Measurements from ENCODE around the gene PPP1CA.

DNA sequence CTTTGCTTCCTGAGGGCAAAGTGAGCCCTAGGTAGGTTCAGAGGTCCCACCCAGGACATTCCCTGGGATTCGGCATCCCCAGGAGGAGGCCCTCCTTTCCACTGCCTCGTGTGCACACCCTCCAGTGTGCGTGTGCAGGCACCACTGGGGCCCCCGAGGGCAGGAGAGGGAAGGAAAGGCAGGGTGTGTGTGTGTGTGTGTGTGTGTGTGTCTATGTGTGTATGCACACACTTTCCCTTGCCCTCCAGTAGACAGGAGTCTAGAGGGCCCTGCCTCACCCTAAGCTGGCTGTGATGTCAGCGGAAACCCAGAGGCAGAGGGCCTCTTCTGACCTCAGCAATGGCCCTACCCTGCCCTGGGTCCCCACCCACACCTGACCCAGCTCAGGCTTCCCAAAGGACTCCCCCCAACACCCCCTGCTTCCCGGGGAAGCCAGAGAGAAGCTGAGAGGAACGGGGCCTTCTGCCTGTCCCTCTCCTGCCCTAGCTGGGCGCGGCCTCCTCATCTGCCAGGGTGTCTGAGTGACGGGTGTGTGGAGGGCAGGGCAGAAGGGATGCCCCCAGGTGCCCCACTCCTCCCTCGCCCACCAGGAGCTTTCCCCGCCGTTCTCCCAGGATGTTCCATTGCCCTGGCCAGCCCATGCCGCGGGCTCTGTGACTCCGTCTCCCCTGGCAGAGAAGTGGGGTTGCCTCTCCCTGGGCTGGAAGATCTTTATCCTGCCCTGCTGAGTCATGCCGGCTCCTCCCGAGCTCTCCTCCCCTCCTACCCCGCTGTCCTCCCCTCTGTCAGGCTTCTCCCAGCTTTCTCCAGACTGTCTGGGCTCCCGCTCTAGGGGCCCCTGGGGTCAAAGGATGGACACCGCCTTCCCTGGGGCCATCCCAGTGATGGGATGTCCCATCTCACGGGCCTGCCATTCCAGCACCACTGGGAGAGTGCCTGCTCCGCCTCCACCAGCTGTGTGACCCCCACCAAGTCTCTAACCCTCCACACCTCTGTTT, 22.3 kb downstream of the PPP1CA start:
- TF ChIP-seq POLR2A (IDR thresholded peaks at IDR 0.05; ENCODE audit: low read length) (no peak), GATA1 (IDR thresholded peaks at IDR 0.05; ENCODE audit: low read depth, low read length) (no peak)

Measured in erythroblast (primary cell).